Smooth muscle cell (in vitro differentiated cells): ENCODE measurements around the gene MSN. TPM values are rescaled to one million over a fixed set of nuclear protein-coding genes. Genes with fewer than 3 reads are reported as not detected.
"Not testable (repeated sequence)": the region's sequence is repeated elsewhere in the genome, so short reads cannot be mapped to it uniquely, and the experiment has no call there.

Source experiments
- DNase-seq: peaks from one replicate; lab custom pipeline; 2025; ENCODE audit not compliant: unreplicated experiment; lab: John Stamatoyannopoulos, UW
- H2AFZ ChIP-seq: fragments of 200-600 bp; sonication (generic); 2 replicates; pipeline ENCODE4 v1.6.0; 2016; ENCODE audit warnings: antibody characterized with exemption, low read depth, mild to moderate bottlenecking
- H3F3A ChIP-seq: fragments of 200-600 bp; sonication (generic); 2 replicates; pipeline ENCODE4 v1.6.0; 2017; ENCODE audit warnings: antibody characterized with exemption, low read depth
- H3K27ac ChIP-seq: fragments of 200-600 bp; sonication (generic); 2 replicates; pipeline ENCODE4 v1.5.1; 2016; ENCODE audit warnings: low read depth, mild to moderate bottlenecking
- H3K27me3 ChIP-seq: fragments of 200-600 bp; sonication (generic); 2 replicates; pipeline ENCODE4 v1.6.1; 2016; ENCODE audit warnings: low read depth, mild to moderate bottlenecking
- H3K36me3 ChIP-seq: fragments of 200-600 bp; sonication (generic); 2 replicates; pipeline ENCODE4 v1.5.1; 2016; ENCODE audit warnings: low read depth
- H3K4me1 ChIP-seq: fragments of 200-600 bp; sonication (generic); 2 replicates; pipeline ENCODE4 v1.5.1; 2016; ENCODE audit warnings: low read depth
- H3K4me2 ChIP-seq: fragments of 200-600 bp; sonication (generic); 2 replicates; pipeline ENCODE4 v1.6.0; 2016; ENCODE audit warnings: mild to moderate bottlenecking
- H3K4me3 ChIP-seq: fragments of 200-600 bp; sonication (generic); 2 replicates; pipeline ENCODE4 v1.5.1; 2016; ENCODE audit warnings: mild to moderate bottlenecking
- H3K79me2 ChIP-seq: fragments of 200-600 bp; sonication (generic); 2 replicates; pipeline ENCODE4 v1.6.0; 2016; ENCODE audit warnings: low read depth, mild to moderate bottlenecking
- H3K9ac ChIP-seq: fragments of 200-600 bp; sonication (generic); 2 replicates; pipeline ENCODE4 v1.6.0; 2016; ENCODE audit warnings: low read depth
- H3K9me3 ChIP-seq: fragments of 200-600 bp; sonication (generic); replicated peaks from 2 replicates; pipeline ENCODE4 v1.5.1; 2016; ENCODE audit warnings: low read depth
- H4K20me1 ChIP-seq: fragments of 200-600 bp; sonication (generic); 2 replicates; pipeline ENCODE4 v1.6.0; 2016; ENCODE audit warnings: low read depth
- WGBS: methylation state at CpG from one replicate; pipeline ENCODE4 v1.1.7; 2016; ENCODE audit warnings: low lambda C conversion rate; 5-methylcytosine and 5-hydroxymethylcytosine counted together
- polyA plus RNA-seq: library from polyadenylated mRNA; unstranded; fragments of >200 nt; fragmentation: Nextera tagmentation; extraction: Ambion mirVana; gene quantifications from 2 replicates; pipeline ENCODE4 v1.2.1, GENCODE V29; 2016
- total RNA-seq: library from RNA; depleted of rRNA; stranded (reverse); fragments of >200 nt; gene quantifications from 2 replicates; pipeline ENCODE4 v1.2.3, GENCODE V29; 2014
- TF ChIP-seq, protein P1 (sequence below): fragments of 200-600 bp; sonication (generic); IDR thresholded peaks from 2 replicates; pipeline ENCODE4 v1.5.1; 2017; ENCODE audit warnings: borderline replicate concordance, mild to moderate bottlenecking, antibody characterized with exemption; ENCODE audit not compliant: insufficient read depth, poor library complexity, severe bottlenecking

Gene MSN
- total and polyA plus RNA-seq, 2 experiments from 2014 or later = 355 to 416 TPM

DNA sequence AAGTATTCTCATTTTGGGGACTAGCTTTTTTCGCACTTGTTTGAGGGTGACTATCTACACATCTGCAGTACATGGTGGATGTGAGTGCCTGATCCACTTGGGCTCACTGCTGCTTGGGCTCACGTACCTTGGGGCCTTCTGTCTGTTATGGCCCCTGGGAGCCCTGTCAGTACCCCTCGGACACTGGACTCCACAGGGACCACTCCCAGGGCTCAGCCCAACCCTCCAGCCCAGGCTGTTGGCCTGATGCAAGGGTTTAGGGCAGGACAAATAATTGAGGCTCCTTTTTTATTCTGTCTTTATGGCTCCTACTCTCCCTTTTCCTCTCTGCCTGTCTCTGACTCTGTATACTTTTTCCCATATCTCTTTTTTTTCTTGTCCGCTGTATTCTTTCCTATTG lies 32.7 kb upstream of the MSN start:
- peak overlapping the region; percentile 56 for H3K27ac ChIP-seq
- WGBS = 76% methylated on average over 4 of the region's 4 CpGs
- no peaks in the 10 kb centered on the region for H3K79me2 ChIP-seq
- H3K9me3 ChIP-seq = no peaks in the 10 kb centered on the region
- H3K4me3 ChIP-seq = no peak overlapping the region
- no peak for DNase-seq
- H2AFZ ChIP-seq = no peak overlapping the region
- no peaks in the 10 kb centered on the region for H3K4me1 ChIP-seq
- no peak overlapping the region for H3K4me2 ChIP-seq
- H3K36me3 ChIP-seq = no peaks in the 10 kb centered on the region
- H3K27me3 ChIP-seq = no peaks in the 10 kb centered on the region
- H4K20me1 ChIP-seq = no peaks in the 10 kb centered on the region
- no peaks in the 10 kb centered on the region for H3F3A ChIP-seq
- TF ChIP-seq, protein P1, sequence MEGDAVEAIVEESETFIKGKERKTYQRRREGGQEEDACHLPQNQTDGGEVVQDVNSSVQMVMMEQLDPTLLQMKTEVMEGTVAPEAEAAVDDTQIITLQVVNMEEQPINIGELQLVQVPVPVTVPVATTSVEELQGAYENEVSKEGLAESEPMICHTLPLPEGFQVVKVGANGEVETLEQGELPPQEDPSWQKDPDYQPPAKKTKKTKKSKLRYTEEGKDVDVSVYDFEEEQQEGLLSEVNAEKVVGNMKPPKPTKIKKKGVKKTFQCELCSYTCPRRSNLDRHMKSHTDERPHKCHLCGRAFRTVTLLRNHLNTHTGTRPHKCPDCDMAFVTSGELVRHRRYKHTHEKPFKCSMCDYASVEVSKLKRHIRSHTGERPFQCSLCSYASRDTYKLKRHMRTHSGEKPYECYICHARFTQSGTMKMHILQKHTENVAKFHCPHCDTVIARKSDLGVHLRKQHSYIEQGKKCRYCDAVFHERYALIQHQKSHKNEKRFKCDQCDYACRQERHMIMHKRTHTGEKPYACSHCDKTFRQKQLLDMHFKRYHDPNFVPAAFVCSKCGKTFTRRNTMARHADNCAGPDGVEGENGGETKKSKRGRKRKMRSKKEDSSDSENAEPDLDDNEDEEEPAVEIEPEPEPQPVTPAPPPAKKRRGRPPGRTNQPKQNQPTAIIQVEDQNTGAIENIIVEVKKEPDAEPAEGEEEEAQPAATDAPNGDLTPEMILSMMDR = no peak
- H3K9ac ChIP-seq = no peak overlapping the region

DNA sequence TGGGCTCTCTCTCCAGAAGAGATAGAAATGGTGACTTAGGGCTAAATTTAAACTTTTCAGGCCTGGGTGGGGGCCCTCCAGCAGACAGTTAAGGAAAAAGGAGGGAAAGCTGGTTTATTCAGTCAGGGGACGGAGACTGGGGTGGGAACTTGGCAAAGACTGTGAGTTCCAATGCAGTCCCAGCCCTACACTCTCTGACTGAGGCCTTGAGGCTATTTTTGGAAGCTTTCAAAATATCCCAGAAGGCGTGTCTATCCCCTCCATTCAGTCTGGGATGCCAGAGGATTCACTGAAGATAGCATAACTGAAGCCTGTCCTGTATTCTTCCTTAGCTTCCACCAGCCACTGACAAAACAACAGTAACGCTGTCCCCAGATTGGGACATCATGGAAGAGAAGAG lies 32.1 kb upstream of the MSN start:
- WGBS = 24% methylated on average over 3 of the region's 3 CpGs
- TF ChIP-seq, protein P1 = no peak
- H2AFZ ChIP-seq = no peak overlapping the region
- H3K27me3 ChIP-seq = no peaks in the 10 kb centered on the region
- H3K9me3 ChIP-seq = no peaks in the 10 kb centered on the region
- H3K4me1 ChIP-seq = no peaks in the 10 kb centered on the region
- peak overlapping the region; percentile 56 for H3K27ac ChIP-seq
- H3K4me3 ChIP-seq = no peak overlapping the region
- H4K20me1 ChIP-seq = no peaks in the 10 kb centered on the region
- no peak overlapping the region for H3K9ac ChIP-seq
- H3K79me2 ChIP-seq = no peaks in the 10 kb centered on the region
- no peaks in the 10 kb centered on the region for H3F3A ChIP-seq
- no peaks in the 10 kb centered on the region for H3K36me3 ChIP-seq
- no peak for DNase-seq
- H3K4me2 ChIP-seq = no peak overlapping the region

DNA sequence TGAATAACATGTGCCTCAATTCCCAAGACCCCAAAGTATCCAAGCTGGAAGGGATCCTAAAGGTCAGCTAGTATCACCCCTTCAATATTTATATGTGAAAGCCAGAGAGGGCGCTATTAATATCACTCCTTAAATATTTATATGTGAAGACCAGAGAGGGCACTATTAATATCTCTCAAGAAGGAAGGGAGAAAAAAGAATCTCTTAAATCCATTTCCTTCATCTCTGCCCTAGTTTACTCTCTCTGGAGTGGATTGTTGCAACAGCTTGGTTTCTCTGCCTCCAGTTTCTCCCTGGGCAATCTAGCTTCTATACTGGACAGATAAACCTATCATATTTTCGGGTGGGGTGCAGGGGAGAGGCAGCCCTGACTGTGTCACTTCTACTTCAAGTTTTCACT lies 31.6 kb upstream of the MSN start:
- no peaks in the 10 kb centered on the region for H3K36me3 ChIP-seq
- no peak for DNase-seq
- no peaks in the 10 kb centered on the region for H3F3A ChIP-seq
- WGBS = 72% methylated on average over 2 of the region's 2 CpGs
- TF ChIP-seq, protein P1 = no peak
- H4K20me1 ChIP-seq = no peaks in the 10 kb centered on the region
- H3K79me2 ChIP-seq = no peaks in the 10 kb centered on the region
- no peaks in the 10 kb centered on the region for H3K27me3 ChIP-seq
- H3K9ac ChIP-seq = no peak overlapping the region
- peak overlapping the region; percentile 56 for H3K27ac ChIP-seq
- no peak overlapping the region for H3K4me2 ChIP-seq
- no peak overlapping the region for H2AFZ ChIP-seq
- no peak overlapping the region for H3K4me3 ChIP-seq
- no peaks in the 10 kb centered on the region for H3K9me3 ChIP-seq
- no peaks in the 10 kb centered on the region for H3K4me1 ChIP-seq

DNA sequence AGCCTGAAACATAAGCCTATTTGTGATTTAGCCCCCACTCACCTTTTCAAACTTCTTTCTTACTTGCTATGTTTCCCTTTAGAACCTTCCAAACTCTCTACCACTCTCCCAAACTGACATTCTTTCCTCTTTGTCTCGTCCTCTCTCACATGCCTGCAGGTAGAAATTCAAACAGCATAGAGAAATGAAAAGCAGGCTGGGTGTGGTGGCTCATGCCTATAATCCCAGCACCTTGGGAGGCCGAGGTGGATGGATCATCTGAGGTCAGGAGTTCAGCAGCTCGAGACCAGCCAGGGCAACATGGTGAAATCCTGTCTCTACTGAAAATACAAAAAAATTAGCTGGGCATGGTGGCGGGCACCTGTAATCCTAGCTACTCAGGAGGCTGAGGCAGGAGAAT lies 31.2 kb upstream of the MSN start:
- not testable (repeated sequence) for H3K4me1 ChIP-seq, H3K36me3 ChIP-seq, H3K4me2 ChIP-seq, H3K27me3 ChIP-seq, H2AFZ ChIP-seq, DNase-seq, H3K9me3 ChIP-seq, H3F3A ChIP-seq, H3K79me2 ChIP-seq, H3K4me3 ChIP-seq, H4K20me1 ChIP-seq, H3K9ac ChIP-seq, H3K27ac ChIP-seq
- 78% methylated on average over 4 of the region's 4 CpGs for WGBS
